ENCODE results near the gene EXOC3.
"Not testable (repeated sequence)": the region's sequence is repeated elsewhere in the genome, so short reads cannot be mapped to it uniquely, and the experiment has no call there.

The EXOC3 gene

GRCh38 chr5:502325-503079, 59.5 kb downstream of the EXOC3 start:
- no peak for DNase-seq (ENCODE audit: low read depth in 2 of 2)

GRCh38 chr5:504326-505154, 61.6 kb downstream of the EXOC3 start:
- no peak for DNase-seq (ENCODE audit: low read depth in 2 of 2)

- DNase-seq (ENCODE audit: low read depth in 2 of 2): no peak
These were observed 63.1 kb downstream of the EXOC3 start for GRCh38 chr5:505951-506525.

GRCh38 chr5:507986-508575, 65.1 kb downstream of the EXOC3 start:
- DNase-seq (ENCODE audit: low read depth in 2 of 2): not testable (repeated sequence)

- no peak for DNase-seq (ENCODE audit: low read depth in 2 of 2)
These were observed 66.7 kb downstream of the EXOC3 start for GRCh38 chr5:509611-510185.

- no peak for DNase-seq (ENCODE audit: low read depth in 2 of 2)
These were observed 67.5 kb downstream of the EXOC3 start for GRCh38 chr5:510521-510920.

DNA sequence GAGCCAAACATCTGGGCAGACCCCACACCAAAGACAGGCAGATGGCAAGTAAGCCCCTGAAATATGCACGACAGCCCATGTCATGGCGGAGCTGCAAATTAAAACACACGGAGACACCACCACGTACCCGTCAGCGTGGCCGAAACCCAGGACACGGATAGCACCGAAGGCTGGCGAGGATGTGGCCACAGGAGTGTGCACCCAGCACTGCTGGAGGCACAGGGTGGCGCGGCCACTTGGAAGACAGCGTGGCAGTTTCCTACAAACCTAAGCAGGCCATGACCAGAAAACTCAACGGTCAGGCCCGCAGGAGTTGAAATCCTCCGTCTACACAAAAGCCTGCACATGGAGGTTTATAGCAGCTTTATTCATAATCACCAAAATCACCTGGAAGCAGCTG, 68.5 kb downstream of the EXOC3 start:
- no peak for DNase-seq (ENCODE audit: low read depth in 2 of 2)

- DNase-seq (ENCODE audit: low read depth in 2 of 2): no peak
These were observed 70.5 kb downstream of the EXOC3 start for GRCh38 chr5:513216-514100.

GRCh38 chr5:514101-514485, 71.1 kb downstream of the EXOC3 start:
- DNase-seq (ENCODE audit: low read depth in 2 of 2): no peak

- DNase-seq (ENCODE audit: low read depth in 2 of 2): no peak
These were observed 71.7 kb downstream of the EXOC3 start for GRCh38 chr5:514673-515072.

- no peak for DNase-seq (ENCODE audit: low read depth in 2 of 2)
These were observed 72.4 kb downstream of the EXOC3 start for GRCh38 chr5:515273-515836.

DNA sequence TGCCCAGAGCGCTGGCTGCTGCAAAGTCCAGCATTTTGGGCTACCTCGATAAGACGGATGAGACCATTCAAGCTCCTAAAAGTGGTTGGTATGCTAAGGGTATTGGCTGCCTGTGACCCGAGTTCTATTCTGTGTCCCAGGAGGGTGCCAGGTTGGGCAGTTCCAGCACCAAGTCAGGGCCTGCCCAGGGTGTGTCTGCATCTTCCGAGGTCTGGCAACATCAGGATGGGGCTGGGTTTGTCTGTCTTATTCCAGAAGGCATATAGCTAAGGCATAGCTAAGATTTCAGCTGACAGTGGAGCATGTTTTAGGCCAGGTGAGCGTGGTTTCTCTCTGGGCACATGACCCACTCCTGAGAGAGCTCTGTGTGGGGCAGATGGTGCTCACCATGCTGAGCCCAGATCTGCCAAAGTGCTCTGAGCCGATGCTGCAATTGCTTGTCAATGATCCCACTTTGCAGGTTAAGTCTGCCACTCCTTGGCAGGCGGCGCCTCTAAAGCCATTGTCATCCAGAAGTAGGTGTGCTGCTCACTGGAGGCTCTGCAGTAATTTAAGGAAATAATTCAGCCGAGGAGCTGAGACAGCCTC, 73.5 kb downstream of the EXOC3 start:
- DNase-seq (ENCODE audit: low read depth in 2 of 2): no peak

All from stimulated activated CD8-positive, alpha-beta memory T cell treated with anti-CD3 and anti-CD28 coated beads, Interleukin-2, amount 100 ng/mL, for 48 hours (primary cell).